HG03520 (cell line): ENCODE measurements around the gene HSD11B2.

Experiments used
- ATAC-seq: cut with Tn5 transposase; IDR thresholded peaks from one replicate; pipeline ENCODE4 v1.9.1; 2021; ENCODE audit warnings: mild to moderate bottlenecking, moderate library complexity; ENCODE audit not compliant: unreplicated experiment

The HSD11B2 gene

DNA sequence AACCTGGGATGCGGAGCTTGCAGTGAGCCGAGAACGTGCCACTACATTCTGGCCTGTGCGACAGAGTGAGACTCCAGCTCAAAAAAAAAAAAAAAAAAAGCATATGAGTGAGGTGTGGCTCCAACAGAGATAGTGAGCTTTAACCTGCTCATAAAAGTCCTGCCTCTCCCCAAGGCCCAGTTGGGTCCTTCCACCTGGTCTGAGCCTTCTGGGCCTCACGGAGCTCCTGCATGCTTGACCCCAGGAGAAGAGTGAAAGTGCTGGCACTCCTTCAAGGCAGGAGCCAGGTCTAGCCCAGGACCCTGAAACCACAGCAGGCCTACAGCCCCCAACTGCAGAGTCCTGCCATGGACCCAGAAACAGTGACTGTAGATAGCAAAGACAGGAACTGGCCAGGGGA, 17.7 kb downstream of the HSD11B2 start:
- no peak for ATAC-seq

DNA sequence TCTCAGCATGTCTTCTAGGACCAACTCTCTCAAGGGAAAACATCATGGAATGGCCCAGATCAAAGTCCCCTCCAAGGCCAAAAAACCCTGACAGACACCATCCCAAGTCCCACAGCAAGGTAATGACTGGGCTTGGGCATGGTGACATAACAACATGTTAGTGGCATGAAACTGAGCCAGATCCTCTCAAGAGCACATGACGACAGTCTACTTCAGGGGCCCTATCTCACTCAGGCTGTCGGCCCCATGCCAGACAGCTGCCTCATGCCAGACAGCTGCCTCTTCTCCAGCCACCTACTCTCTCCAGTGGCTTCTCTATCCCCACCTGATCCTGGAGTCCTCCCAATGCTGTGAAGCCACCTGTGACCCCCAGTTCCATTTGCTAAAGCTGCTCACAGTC, 18.4 kb downstream of the HSD11B2 start:
- ATAC-seq, result no peak

DNA sequence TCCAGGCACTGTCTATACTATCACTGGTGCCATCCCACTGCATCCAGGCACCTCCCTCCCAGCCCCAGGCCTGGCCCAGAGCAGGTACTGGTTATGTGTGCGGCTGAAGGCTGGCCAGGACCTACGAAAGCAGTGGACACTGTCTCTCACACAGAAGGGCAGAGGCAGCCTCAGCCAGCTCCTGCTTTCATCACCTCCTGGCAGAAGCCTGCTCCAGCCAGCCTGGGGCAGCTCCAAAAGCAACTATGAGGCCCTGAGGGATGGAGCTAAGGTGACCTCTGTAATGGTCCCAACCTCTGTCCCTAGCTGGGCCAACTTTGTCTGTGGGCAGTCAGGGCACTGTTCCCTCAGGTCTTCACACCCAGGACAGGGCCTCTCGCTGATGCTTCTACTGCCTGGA, 18.8 kb downstream of the HSD11B2 start:
- ATAC-seq, result no peak

DNA sequence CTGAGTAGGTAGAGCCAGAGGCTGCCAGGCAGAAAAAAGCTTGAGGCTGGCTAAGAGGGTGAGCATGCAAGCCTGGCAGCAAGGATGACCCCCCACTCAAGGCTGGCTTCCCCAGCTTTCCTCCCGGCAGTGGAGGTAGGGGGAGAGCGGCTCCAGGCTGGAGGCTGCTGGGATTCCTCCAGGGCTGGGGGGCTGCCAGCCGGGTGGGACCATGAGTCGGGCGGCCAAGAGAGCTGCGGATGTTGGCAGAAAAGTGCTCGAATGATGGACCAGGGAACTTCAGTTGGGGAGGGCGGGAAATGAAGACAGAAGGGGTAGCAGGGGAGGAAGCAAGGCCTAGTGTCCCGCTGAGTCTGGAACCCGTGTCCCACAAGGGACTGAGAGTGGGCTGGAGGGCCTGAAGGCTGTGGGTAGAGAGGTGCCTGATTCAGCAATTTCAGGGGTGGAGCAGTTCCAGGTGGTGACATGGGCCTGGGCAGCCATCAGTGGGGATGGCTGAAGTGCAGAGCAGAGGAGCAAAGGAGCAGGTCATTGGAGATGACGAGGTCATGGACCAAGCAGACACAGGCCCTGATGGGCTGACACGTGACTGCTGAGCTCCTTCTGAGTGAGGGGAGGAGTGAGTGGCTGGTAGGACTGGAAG, 20.3 kb downstream of the HSD11B2 start:
- ATAC-seq, result no peak

DNA sequence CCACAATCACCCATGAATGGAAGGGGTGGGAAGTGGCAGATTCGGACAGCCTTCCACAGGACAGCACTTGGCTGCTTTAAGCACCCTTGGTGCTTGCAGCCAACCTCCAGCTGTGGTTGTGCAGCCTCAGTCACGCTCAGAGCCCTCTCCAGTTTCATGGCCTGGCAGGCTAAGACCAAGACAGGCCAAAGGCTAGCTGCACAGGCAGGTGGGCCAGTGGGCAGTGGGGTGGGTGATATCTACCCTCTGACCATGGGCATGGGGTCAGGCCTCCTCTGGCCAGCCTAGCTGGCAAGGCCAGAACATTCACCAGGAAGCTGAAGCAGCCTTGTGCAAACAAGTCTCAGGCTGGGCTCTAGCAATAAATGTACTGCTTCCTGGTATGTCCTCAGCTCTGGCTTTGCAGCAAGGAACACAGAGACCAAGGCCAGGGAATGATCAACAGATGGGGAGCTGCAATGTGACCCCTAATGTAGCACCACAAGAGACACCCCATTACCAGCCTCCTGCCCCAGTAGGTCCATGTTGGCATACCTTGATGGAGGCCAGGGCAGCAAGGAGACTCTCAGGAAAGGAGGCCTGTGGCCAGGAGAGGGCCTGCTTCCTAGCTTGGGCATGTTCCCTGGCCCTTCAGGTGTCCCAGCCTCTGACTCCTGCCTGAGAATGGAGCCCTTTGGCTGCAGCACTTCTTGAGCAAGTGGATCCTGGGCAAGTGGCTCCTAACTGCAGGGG, 20.9 kb downstream of the HSD11B2 start:
- ATAC-seq, result no peak

DNA sequence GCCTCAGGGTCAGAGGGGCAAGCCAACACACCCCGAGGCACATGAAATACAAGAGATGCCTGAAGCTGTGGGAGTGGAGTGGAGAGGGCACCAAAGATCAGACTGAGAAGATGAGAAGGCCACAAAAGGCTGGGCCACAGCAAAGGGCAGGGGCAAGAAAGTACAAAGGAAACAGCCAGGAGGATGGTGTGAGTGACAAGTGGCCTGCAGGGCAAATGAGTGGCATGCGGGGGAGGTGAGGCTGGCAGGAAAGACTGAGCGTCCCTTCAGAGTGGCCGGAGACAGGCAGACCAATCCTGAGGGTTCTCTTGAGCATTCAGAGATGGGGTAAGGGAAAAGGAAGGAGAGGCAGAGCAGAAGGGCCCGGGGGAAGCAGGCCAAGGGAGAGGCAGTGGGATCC, 23.2 kb downstream of the HSD11B2 start:
- no peak for ATAC-seq

DNA sequence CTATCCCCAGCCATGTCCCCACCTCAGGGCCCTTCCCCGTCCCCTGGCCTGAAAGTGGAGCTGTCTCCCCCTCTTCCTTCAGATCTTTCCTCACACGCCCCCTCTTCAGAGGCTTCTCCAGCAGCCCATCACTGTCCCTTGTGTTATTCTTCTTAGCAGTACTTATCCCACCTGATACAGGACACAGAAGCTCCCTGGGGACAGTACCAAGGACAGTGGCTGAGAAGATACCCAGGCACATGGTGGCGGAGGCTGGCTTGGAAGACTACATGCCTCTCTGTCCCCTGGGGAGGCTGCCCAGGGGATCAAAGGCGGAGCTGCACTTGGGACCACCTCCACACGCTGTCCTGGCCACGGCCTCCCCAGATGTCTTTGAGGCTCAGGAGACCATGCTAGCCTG, 23.9 kb downstream of the HSD11B2 start:
- no peak for ATAC-seq

DNA sequence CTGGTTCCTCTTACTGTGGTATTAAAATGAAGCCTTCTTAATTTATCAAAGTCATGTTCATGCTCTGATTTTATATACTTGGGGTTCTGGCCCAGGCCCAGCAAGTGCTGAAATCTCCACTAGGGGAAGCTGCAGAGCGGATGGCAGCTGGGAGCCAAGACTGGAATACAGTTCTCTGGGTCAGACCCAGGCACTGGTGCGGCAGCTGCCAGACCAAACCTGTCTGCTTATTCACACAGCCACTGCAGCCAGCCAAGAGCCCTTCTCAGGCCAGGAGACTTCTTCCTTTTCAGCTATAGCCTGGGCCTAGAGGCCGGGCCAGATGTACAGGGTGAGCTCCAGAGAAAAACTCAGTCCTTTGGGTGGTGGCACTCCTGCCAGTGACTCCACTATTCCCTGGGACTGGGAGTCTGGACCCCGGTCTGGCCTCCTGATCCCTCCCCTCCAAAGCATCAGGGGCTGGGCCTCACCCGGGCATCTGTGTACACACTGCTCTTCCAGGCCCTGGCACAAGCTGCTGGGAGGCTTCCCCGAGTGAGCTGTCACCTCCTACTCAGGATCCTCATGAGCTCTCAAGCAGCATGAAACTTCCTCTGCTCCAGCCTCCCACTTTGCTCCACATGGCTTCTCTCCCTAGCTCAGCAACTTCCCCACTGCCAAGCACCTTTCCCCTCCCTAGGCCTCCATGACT, 25.6 kb downstream of the HSD11B2 start:
- ATAC-seq, result no peak

DNA sequence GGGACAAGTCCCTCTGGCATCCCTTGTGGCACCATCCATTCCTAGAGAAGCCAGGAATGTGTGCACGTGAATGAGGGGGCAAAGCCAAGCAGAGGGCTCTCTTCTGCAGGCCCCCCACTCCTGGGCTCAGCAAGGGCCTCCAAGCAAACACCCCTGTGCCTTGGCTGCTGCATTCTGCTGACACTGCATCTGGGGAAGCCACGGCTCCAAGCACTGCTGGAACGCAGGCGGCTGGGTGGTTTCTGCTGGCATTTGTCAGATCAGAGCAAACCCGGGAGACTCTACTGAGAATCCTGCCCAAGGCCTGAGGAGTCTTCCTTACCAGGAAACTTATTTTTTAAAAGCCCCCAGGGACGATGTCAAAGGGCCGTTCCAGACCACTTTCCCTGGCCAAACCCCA, 26.7 kb downstream of the HSD11B2 start:
- no peak for ATAC-seq

DNA sequence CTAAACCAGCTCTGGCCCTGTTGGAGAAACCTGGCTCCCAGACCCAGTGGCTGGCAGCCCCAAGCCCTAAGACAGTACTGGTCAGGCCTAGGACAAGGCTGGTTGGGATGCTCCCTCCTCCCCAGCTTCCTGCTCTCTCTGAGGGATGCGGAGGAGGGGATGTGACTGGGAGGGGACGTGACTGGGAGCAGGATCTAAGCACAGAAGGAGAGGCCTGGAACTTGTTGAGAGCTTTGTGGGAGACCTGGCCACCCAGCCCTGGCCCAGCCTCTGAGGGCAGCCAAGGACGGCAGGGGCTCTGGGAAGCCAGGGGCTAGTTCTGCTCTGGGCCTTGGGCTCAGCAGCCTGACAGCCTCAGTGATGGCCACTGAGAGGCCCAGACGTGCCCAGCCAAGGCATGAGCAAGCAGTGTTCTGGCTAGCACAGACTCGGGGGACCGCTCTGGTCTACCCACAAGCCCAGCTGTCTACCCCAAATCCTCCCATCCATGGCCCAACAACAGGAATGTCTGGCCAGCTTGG, 27.3 kb downstream of the HSD11B2 start:
- ATAC-seq, result no peak

DNA sequence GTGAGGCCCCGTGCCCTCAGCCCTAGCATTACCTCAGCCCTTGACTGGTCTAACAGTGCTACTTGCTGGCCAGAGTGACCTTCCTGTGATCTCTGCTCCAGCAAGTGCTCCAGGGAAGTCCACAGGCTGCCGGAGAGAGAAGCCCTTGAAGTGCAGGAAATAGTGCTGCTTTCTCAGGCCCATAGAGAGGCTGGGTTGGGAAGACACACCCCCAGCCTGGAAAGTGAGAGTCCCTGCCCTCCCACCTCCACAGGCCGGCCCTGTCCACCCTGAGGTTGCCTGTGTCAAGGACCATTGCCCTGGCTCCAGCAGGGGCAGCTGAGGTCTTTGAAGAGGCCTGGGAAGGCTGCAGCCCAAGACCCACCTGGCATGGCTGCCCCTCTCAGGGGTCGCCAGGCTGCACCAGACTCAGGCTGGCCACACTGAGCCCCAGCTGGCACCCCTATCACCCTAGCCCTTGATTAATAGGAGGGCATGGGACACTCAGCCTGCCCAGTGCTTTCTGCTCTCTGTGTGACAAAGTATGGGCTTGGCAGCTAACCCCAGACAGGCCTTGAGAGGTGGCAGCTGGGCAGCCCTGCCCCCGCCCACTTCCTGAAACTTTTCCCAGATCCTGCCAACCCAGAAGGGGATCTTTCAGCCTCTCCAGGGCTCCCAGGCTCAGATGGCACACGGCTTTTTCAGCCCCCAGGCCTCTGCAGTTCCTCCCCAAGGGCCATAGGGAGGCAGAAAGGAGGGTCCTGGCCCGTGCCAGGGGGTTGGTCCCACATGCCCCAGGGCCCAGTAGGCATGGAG, 28.3 kb downstream of the HSD11B2 start:
- no peak for ATAC-seq

DNA sequence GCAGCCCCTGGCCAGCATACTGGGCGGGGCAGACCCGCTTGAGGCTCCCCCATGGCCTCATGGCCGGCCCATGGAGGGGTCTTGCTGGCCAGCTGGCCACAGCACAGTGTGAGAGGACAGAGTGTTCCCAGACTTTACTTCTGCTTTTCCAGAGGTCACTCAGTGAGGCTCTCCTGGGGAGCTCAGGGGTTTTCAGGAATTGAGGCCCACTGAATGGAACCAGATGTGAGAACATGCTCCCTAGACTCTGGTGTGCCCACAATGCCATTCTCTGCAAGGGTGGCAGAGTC, 28.9 kb downstream of the HSD11B2 start:
- no peak for ATAC-seq

DNA sequence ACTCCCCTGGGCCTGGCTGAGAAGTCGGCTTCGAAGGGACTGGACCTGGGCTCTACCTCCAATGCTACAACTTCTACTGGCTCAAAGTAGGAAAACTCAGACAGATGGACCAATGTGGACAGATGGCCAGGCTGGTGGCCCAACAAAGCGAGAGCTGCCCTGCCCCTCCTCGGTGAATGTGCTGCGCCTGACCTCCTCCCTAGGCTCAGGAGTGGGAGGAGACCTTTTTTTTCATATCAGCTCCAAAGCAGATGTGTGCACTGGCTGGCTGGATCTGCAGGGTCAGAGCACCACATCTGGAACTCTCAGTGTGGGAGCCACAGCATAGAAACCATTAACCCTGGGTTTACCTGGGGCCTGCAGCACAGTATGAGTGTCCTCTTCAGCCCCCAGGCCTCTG, 29.2 kb downstream of the HSD11B2 start:
- ATAC-seq, result no peak

DNA sequence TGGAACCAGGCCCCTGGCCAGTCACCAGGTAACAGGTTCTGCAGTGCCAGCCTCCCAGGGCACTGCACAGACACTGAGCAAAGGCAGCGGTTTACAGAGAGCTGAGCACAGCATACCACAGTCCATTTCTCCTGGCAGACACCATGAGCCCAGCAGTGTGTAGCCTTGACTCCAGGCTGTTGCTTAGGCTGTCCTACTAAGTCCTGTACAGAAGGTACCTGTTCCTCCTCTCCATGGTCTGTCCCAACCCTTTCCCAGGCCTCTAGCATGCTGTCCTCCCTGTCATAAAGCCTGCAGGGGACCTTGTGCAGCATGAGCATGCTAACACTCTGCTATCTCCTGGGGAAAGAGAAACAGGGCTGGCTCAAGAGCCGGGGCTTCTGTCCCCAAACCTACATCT, 30.0 kb downstream of the HSD11B2 start:
- no peak for ATAC-seq

DNA sequence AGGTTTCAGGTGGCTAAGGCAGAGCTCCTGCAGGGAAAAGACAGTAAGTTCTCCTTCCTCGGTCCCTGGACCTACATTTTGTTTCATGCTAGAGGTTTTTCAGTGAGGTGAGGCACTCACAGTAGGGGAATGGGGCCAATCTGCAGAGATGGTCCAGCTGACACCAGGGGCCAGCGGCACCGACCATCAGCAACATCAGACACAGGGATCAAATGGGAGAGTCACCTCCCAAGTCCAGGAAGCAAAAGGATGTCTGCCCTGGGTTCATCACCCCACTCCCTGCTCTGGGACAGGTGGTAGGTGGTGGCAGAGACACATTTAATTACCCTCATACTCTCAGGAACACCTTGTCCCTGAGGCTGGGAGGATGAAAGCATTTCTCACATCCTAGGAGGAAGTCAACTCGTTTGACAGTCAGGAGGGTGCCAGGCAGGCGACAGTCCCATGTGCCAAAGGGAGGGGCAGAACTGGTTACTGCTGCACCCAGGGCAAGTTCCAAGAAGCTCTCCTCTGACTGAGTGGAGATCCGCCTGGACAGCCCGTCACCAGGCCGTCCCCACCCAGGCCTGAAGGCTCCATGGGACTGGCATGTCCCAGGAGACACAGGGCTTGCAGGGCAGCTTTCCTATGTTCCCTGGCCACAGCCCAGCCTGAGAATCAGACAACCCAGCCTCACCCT, 30.8 kb downstream of the HSD11B2 start:
- ATAC-seq, result no peak

DNA sequence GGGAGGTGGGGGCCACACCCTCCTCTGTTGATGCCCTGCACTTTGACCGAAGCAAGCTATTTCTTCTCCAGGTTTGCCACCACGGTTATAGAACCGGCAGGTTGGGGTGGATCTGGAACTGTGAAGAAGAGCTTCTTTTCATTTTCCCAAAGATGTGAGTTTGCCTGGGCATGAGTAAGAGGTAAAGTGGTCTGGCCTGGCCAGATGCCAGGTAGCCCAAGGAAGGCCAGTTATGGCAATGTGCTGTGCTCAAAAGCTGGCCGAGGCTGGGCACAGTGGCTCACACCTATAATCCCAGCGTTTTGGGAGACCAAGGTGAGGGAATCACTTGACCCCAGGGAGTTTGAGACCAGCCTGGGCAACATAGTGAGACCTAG, 31.3 kb downstream of the HSD11B2 start:
- ATAC-seq, result no peak

DNA sequence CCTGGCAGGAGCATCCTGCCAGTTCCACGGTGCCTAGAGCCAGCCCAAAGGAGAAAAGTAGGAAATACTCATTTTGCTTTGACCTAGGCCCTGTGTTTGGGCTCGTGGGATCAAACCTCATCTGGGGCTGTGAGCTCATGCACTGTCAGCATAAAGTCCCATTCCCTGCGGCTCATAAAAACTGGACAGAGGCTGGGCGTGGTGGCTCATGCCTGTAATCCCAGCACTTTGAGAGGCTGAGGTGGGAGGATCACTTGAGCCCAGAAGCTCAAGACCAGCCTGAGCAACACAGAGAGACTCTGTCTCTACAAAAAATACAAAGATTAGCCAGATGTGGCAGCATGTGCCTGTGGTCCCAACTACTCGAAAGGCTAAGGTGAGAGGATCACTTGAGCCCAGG, 32.1 kb downstream of the HSD11B2 start:
- no peak for ATAC-seq

DNA sequence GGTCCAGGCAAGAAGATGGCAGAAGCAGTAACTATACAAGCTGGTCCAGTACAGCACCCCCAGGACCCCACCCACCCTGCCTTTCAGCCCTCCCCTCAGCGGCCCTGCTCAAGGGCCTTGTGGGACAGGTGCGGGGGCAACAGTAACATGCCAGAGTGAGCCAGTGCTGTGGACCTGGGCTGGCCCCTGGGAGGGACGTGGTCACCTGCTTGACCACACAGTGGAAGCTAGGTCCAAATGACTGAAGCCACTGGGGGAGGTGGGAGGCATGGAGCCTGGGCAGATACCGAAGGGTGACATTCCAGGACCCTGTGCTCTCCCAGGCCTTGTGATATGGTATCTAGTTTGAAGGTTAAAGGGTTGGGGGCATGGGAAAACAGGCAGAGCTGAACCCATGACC, 32.8 kb downstream of the HSD11B2 start:
- ATAC-seq, result no peak

DNA sequence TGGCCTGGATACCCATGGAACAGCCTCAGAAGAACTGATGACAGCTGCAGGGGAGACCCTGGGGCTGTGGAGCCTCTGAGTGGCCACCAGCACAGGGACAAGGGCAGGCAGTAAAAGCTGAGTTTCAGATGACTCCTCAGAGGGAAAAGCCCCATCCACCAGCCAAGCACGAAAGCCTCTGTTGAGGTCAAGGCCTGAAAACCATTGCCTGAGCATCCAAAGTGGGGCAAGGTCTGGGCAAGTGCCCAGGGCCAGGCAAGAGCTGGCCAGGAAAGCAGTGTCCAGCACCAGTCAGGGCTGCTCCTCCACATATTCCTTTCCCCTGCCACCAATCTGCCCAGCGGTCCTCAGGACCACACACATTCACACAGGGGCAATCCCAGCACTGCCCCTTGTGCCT, 33.6 kb downstream of the HSD11B2 start:
- ATAC-seq, result no peak

DNA sequence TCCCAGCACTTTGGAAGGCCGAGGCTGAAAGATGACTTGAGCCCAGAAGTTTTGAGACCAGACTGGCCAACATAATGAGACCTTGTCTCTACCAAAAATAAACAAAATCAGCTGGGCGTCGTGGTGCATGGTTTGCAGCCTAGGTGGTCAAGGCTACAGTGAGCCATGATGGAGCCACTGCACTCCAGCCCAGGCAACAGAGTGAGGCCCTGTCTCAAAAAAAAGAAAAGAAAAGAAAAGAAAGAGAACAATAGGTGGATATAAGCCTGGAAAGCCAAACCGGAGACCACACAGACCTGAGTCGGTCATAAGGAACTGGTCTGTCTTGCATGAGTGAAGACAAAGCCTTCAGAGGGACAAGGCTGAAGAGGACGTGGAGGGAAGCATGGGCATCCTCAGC, 35.7 kb downstream of the HSD11B2 start:
- ATAC-seq, result no peak

DNA sequence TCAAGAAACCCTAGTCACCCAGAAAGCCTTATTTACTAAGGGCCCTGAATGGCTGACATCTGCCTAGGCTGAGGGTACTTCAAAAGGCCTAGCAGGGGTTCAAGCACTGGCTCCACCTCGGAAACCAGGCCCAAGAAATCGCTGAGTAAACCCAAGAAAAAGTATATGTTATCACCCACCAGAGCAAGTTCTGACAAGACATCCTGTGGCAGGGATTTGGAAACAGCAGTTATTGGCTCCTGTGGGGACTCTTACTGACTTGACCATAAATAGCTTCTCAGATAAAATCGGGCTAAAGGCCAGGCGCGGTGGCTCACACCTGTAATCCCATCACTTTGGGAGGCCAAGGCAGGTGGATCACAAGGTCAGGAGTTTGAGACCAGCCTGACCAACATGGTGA, 37.8 kb downstream of the HSD11B2 start:
- no peak for ATAC-seq
